A549 treated with AZD9567 at 1 μM for 4 hours (cell line): ENCODE measurements around the gene DTX4. TPM values are rescaled to one million over a fixed set of nuclear protein-coding genes. Genes with fewer than 3 reads are reported as not detected.

Experiments
- total RNA-seq: library from RNA; stranded (reverse); fragments of 200-300 nt; extraction: Qiagen RNA extraction; gene quantifications from 5 replicates; pipeline ENCODE4 v1.2.3, GENCODE V29; 2022; ENCODE audit not compliant: insufficient read depth

DTX4 gene
- total RNA-seq, result 3.2 to 4.8 TPM (median 4.1 TPM) in 5 replicates

DNA sequence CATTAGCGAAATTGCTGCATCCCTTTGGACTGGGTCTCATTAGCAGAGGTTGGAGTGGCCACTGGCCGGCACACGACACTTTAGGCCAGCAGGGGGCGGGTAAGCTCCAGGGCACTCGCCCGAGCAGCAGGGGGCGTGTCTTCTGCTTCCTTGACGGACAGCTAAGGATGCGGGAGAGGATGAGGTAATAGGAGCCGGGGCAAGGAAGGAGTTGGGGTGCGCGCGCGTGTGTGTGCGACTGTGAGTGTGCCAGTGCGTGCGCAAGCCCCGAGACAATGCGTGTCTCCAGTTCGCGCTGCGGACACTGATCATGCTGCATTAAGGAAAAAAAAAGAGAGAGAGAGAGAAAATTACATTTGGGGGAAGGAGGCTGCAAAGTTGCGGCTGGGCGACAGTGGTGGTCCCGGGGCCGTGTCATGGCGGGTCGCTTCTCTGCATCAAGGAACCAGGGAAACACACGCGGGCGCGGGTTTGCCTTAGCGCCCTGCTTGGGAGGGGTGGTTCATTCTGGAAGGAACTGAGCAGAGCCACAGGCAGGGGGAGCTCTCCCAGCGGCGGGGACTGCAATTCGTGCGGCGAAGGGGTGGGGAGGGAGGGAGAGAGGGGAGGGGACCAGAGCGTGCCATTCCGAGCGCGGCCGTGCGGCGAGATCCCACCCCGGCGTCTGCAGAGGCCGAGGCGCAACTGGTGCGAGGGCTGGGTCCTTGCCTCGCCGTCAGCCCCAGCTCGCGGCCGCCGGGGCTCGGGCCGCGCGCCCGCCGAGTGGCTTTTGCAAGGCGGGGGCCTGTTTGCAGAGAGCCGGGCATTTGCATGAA is at the start of gene DTX4:
Gene DTX4 (plus strand): TSS at position 625 of the 815 bp plus-strand sequence. CDS start 464 bp downstream, outside the sequence.

DNA sequence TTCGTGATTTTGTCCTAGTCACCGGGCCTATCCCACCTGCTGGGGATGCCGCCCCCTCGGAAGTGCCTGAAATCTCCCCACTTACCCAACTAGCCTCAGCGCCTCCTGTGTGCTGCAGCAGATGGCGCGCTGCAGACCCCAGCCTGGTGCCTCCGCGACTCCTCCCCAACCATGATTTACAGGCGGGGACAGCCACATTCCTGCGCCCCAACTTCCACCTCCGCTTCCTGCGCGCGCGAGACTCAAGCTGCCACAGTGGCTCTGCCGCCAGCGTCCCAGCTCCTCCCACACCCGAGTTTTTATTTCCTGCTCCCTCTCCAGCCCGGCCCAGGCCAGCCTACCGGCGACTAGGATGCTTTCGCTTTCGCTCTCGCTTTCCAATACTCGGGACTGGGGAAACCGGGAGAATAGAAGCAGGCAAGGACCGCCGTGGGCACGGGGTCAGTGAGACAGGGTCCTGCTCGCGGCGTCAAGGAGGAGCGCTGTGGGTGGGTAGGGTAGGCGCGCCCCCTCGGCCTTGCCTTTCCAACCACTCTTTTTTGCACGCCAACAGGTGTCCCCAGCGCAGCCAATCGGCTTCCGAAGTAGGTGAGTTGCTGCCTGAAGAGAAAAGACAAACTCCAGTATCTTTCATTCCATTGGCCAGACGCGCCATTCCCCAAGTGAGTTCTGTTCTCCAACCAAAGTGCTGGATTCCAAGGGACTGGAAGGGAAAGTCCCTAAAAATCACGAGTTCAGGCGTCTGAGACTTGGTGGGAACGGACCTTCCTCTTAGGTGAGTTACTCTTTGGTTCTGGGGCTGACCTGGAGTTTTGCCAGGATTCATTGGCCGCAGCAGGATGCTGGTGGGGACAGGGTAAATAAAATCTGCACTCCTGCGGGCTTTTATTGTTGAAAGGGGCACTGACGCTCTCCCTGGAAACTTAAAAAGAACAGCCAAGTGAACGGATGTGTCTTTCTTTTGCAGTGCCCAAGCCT is 29.1 kb upstream of the DTX4 start, which contains the start of gene FAM111A:
Gene FAM111A (plus strand): TSS at position 327 of the 978 bp plus-strand sequence. CDS start 6,017 bp downstream, outside the sequence.

DNA sequence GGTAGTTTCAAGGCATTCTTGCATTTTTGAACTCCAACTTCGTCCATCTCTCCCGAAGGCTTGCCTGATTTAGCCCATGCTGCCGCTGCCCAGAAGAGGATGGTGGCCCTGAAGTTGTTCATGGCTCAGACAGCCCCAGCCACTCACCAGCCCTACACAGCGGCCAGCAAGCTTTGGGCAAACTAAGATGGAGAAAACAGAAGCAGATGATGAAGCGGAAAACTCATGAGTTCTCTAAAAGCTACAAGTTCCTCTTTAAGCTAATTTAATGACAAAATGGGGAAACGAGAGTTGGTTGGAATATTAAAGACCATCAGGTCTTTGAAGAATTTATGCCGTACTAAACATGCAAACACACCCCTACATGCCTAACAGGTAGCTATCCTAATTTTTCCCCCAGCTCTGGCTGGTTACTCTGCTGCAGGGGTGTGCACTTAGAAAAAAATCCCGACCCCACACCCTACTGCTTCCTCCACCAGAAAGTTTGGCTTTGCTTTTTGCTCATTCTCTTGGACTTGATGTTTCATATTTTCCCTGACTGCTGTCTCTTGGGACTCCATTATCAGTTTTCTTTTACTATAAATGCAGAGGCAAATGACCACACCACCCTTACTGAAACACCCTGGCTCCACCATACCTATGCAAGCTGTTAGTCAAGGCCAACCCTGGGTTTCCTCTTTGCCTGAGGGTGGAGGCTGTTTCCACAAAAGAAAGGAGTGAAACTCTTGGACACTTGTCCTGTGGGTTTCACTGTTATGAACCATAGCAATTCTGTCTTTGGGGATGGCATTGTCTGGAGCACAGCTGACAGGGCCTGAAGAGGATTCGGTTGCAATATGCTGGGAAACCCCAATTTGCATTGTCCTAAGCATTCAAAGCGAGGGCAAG is 41.1 kb downstream of the DTX4 start, which contains the start of gene MPEG1:
Gene MPEG1 (minus strand): TSS at position 184 of the 888 bp plus-strand sequence. CDS start 62 bp downstream, at position 122.

Other genes with a start within 250 kb of the DTX4 start
- gene GLYATL1, start 232.6 kb upstream of the DTX4 start, total RNA-seq, result 0.06 TPM in 1 of 5 replicates, not detected in the others
- gene GLYATL1B, start 85.8 kb upstream of the DTX4 start, total RNA-seq, result not detected in 5 replicates
- 7.5 to 8.0 TPM (median 7.8 TPM) in 5 replicates for gene FAM111B, start 64.9 kb upstream of the DTX4 start, total RNA-seq
- 7.1 to 18.0 TPM (median 7.8 TPM) in 5 replicates for gene FAM111A, start 29.3 kb upstream of the DTX4 start, total RNA-seq
- gene MPEG1, start 40.8 kb downstream of the DTX4 start, total RNA-seq, result not detected in 5 replicates
- gene OR5AN1, start 186.8 kb downstream of the DTX4 start, total RNA-seq, result not detected in 5 replicates